HG02970 (cell line): Measurements from ENCODE around the gene E2F6.
"Not testable (repeated sequence)": the region's sequence is repeated elsewhere in the genome, so short reads cannot be mapped to it uniquely, and the experiment has no call there.

Experiments used
- ATAC-seq: cut with Tn5 transposase; IDR thresholded peaks from one replicate; pipeline ENCODE4 v1.9.1; 2021; ENCODE audit warnings: mild to moderate bottlenecking, moderate library complexity, moderate number of reproducible peaks; ENCODE audit not compliant: unreplicated experiment, low FRiP score

The E2F6 gene

DNA sequence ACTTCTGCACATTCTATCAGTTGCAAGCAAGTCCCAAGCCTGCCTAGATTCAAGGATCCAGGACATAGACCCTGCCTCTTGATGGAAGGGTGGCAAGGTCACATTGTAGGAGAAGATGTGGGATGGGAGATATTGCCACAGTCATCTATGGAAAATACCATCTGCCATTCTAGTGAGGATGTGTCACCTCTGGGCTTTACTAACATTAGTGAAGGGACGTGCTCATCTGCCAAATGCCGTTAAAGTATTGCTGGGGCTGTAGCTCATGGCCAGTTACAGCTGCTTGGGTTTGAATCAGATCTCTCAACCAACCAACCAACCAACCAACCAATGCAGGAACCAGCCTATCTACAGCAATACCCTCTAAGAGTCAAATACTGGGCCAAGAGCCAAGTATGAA is 49.0 kb downstream of the E2F6 start:
- ATAC-seq = no peak

DNA sequence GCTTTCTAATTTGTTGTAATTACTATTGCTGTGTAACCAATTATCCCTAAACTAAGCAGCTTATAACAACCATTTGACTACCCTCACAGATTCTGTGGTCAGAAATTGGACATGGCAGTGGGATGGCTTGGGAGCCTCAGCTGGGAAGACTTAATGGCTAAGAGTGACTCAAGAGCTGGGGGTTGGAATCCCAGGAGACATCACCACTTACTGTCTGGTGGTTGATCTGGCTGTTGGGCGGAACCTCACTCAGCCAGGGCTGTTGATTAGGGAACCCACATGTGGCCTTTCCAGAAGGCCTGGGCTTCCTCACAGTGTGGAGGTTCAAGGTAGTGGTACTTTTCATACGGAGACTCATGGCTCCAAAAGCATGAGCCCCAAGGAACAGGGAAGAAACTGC is 49.8 kb downstream of the E2F6 start:
- ATAC-seq = no peak

DNA sequence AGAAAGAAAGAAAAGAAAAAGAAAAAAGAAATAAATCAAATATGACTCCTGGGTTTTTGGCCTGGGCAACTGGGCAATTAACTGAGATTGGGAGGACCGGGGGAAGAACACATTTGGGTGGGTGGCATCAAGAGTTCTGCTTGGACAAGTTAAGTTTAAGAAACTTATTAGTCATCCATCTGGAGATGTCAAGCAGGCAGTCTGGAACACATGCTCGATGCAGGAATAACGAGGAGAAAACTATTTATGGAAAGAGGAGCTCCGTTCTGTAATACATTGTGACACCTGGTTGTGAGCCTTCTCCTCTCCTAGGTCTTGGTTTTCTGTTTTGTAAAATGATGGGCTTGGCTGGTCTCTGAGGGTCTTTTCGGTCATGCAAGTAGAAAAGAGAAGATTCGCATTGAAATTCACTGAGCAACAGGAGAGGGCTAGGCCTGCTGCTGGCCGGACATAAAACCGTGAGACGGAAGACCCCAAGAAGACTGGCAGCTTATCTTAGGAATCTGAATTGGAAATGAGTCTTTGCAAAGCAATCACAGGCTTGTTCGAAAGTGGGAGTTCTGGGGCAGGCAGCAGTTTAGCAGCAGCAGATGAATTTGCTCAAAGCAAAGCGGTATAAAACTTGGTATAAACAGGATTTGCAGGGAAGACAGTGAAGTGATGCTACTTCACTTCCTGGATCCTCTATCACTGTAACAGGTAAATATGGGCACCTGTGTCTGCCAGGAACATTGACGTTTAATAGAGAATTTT is 51.4 kb downstream of the E2F6 start:
- no peak for ATAC-seq

DNA sequence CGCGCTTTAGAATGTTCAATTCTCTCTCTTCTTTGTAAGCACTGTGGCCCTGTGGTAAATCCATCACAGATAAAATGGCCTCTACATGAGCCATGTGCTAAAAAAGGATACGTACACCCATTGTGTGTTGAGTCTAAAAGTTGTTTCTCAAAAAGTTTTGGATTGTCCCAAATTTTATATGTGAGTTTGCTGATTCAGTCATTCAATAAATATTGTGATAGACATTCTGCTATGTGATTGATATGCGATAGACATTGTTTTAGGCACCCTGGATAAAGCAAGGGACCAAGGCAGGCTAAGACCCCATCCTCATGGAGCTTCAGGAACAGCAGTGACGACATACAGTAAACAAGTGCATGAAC is 53.5 kb downstream of the E2F6 start:
- no peak for ATAC-seq

DNA sequence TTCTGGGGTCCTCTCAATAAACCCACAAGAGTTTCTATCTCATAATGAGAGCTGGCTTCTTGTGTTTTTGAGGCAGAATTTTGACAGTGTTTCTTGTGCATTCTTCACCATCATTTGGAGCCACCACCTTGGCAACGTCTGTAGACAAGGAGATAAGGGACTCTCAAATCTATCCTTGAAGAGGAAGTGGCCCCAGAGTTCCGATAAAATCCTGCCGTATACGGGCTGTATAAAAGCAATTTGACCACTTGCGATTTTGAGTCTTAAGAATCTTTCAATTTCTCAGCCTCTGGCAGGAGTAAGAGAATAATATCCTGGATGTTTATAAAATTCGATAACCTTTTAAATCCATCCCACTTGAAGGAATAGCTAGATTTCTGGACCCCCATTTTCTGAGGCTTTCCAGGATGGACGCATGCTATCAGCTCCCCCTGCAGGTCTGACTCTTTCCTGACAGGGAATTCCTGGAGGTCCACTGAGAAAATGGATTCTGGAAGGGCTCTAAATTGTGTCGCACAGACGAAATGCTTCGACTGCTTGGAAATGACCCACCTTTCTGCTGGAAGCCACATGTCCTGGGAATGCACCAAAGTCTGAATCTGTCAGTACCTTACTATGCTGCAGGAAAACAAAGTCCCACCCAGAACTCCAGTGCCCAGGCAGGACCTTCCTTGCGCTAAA is 54.1 kb downstream of the E2F6 start:
- ATAC-seq = no peak

DNA sequence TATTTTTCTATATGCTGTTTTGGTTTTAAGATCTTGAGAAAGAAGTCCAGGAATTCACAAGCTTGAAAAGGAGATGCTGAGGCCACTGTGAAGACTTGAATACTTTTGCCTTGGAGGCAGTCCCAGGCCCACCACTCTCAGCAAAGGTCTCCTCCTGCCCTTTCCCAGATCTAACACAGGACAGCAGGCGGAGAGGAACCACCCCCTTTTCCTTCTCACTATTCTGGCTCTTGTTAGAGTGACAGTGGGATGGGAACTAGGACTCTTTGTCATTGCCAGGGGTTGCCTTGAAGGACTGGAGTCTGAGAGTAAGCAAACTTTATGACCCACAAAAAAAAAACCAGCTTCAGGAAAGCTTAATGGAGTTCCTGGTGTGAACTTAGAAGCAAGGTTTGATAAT is 54.7 kb downstream of the E2F6 start:
- no peak for ATAC-seq

DNA sequence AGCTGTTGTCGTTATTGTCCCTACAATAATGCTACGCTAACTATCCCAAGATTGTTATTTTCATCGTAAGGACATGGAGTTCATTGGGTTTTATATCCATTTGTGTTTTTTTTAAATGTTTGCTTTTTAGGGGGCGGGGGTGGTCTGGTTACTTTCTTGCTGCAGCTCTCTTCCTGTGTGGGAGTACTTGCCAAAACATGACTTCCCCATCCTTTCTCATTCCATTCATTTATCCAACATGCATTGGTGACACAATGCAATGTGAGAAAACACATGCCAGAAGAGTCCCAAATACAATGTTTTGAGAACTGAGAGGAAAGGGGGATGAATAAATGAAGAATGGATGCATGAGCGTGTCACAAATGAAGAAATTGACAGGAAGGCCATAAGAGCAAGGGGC is 55.9 kb downstream of the E2F6 start:
- ATAC-seq = no peak

DNA sequence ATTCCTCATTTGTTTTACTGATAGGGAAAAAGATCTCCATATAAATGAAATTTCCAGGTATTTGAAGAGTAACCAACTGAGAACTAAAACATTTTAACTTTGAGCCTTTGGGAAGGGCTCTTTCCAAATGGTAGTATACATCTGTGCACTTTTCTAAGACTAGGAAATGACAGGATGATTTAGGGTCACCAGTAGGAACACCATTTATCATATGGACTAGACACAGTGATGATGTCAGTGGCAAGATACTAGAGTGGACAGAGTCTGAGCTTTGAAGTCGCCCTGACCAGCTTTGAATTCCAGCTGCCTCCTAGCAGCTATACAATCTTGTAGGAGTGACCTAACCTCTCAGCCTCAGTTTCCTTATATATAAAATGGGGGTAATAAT is 56.4 kb downstream of the E2F6 start:
- no peak for ATAC-seq

DNA sequence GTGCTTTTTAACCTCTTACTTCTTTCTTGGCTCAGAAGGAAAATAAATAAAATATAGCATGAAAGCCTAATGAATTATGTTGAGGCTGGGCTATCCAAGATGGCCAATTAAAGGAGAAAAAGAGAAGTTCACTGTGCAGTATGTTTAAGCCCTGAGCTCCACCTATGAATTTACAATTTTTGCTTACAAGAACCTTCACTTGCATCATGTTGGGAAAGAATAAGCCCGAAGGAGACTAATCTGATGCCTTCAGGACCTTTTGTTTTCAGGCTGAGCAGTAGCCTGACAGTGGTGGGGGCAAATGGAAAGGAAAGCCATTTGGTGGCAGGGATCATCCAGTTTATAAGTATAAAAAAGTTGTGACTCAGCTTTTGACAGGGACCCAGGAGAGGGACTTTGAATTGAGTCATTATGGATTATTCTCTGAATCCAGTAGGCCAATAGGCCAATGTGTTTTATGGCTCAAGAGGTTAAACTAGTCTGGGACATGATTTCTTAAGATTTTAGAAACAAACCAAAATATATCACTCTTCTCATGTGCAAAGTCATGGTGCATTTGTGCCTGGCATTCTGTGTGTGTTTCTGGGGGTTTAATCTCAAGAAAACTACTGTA is 56.9 kb downstream of the E2F6 start:
- no peak for ATAC-seq

DNA sequence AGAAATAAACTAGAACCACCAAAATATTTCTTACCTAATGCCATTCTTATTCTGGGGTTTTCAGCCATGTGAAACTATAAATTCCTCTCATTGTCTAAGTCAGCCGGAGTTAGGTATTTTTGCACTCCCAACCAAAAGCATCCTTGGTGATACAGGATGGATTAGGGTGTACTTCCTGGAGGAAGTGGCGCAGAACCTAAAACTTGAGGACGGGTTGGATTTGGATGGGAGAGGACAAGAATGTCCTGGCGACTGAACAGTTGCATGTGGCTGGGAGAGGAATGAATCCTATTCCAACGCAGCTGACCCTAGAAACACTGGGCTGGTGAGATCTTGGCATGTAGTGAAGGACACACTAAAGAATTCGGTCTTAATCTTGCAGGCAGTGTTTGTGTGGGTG is 58.5 kb downstream of the E2F6 start:
- ATAC-seq = no peak

DNA sequence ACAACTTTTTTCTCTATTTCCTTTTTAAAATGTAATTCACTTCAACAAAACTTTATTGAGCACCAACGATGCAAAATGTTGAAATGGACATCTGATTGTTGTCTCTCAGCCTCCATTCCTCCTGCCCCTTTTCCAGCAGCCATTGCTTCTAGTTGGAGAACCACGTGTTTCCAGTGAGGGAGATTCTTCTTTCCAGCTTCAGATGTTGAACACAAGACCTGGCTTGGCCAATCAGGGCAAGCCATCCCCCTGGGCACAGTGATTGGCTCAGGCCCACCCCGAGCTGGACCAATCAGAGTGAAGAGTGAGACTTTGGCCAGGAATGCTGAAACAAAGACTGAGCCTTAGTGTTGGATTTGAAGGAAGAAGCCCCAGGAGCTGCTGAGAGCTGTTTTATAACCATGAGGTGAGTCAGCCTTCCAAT is 59.0 kb downstream of the E2F6 start:
- no peak for ATAC-seq

DNA sequence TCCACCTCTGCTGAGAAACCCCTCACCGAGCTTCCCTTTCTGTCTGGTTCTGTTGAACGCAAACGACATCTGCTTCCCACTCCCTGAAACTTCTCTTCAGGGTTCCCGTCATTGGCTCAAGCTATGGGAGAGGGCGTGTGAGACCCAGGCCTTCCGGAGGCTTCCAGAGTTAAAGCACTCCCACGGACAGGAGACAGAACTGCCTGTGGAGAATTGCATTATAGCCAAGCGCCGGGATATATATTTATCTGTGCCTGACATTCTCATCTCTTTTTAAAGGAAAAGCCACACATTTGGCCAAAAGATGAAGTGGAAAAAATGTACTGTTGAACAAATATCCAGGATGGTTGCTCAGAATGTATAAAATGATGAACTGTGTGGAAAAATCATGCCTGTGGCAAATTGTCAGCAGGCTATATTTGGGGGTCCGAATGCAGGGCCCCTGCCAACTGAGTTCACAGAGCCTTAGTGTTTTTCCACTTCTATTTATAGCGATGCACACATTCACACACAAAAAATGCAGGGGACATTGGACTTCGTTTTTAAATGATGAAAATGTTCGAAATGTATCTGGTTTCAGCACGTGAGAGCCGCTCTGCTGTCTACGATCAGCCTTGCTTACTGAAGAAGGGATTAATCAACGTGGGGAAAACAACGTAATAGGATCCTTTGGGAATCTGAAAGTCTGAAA is 59.5 kb downstream of the E2F6 start:
- ATAC-seq = no peak

DNA sequence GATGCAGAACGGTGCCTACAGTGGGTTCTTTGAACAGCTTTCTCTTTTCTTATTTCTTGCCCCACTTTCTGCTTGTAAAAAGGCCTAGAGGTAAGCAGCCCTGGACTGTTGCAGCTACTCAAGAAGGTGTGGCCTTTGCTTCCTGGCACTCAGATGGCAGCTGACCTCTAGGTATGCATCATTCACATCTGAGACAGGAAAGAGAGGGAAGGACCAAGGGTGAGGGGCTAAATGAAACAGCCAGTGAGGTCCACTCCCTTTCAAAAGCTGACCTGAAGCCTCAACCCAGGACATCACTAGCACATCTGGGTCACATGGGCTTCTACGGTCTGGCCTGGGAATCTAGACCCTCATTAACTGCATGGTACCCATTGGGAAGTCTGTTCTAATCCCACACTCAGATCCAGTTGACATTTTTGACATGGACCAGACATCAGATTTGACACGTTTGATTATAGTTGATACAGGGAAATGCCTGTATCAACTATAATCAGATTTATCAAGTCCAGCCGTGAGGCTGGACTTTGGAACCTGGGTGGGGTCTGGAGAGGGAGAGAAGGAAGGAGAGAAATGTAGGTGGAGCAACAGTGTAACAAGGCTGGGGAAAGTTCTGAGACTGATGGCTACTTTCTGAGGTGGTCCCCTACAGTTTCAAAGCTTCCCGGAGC is 60.2 kb downstream of the E2F6 start:
- ATAC-seq = no peak

DNA sequence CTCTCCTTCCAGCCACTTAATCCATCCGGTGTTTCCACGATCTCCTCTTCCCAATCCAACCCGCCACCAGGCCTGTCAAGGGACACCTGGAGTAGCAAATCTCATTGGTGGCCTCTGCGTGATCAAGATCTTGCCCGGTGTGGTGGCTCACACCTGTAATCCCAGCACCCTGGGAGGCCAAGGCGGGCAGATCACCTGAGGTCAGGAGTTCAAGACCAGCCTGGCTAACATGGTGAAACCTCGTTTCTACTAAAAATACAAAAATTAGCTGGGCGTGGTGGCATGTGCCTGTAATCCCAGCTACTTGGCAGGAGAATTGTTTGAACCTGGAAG is 60.9 kb downstream of the E2F6 start:
- ATAC-seq = not testable (repeated sequence)

DNA sequence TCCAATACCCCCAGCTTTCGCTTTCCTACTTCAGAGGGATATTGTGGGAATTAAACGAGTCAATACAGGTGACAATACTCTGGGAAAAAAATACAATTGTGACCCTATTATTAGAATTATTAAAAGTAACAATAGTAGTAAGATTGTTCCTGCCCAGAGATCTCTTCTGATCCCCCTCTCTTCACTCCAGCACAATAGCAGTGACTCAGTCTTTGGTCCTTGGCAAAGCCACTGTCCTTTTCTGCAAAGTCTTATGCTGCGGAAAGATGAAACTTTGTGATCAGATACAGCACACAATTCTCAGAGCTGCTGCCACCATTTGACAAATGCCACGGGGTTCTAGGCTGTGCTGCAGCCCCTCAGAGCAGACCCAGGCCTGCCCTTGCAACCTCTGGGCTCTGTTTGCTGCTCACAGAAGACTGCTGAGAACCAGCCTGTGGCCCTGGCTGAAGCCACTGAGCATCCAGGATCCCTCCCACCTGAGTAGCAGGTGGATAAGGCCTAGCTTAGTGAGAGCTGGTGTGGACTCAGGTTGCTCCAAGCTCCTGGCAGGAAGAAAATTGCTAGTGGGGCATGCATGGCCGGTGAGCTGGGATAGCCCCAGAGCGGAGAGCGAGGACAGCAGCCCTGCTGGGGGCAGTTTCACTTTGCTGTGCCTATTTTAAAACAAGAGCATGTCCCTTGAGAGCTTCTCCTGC is 61.4 kb downstream of the E2F6 start:
- ATAC-seq = no peak

DNA sequence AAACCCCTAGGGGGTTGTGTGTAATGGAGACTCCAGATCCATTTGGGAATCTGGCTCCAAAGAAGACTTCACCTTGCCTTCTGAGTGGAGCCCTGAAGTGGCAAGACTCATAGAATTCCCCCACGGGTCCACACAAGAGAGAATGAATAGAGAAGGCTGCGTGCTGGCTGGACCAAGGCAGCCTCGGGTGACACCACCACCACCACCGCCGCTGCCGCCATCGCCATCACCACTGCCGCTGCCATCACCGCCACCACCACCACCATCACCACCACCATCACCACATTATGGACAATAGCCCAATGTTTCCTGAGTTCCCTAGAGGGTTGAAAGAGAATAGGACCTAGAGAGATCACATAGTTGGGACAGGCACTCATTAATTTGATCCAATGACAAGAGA is 63.5 kb downstream of the E2F6 start:
- no peak for ATAC-seq

DNA sequence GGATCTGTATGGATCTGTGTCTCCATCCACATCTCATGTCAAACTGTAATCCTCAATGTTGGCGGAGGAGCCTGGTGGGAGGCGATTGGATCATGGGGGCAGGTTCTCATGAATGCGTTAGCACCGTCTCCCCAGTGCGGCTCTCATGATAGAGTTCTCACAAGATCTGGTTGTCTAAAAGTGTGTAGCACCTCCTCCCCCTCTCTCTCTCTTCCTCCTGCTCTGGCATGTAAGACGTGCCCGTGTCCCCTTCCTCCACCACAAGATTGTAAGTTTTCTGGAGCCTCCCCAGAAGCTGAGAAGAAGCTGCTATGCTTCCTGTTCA is 66.6 kb downstream of the E2F6 start:
- no peak for ATAC-seq

DNA sequence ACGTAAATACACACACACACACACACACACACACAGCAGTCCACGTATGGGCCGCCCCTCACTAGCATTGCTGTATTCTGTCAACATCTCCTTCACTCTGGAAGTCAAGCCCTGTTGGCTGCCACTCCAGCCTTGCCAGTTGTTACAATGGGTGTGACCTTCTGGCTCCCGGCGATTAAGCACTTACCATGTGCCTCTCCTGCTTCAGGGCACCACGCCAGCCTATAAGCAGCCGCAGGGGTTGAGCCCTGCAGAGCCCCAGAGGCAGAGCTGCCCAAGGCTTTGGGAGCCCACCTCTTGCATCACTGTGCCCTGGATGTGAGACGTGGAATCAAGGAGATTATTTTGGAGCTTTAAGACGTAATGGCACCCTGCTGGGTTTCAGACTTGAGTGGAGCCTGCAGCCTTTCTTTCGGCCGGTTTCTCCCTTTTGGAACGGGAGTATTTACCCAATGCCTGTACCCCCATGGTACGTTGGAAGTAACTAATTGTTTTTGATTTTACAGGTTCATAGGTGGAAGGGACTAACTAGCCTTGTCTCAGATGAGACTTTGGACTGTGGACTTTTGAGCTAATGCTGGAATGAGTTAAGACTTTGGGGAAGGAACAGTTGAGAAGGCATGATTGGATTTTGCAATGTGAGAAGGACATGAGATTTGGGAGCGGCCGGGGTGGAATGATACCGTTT is 67.1 kb downstream of the E2F6 start:
- no peak for ATAC-seq

DNA sequence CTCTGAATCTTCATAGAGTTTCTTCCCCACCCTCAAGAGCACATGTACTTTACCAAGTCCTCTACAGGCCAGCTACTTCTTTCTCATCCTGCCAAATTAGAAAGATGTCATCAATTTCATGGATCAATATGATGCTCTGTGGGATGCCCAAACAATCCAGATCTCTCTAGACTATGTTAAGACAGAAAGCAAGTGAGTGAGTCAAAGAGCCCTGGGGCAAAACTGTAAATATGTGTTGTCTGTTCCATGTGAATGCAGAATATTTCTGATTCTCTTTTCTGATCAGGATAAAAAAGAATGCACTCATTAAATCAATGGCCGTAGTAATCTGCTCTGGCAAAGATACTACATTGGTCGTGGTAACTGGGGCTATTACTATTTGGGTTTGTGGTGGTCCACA is 68.4 kb downstream of the E2F6 start:
- ATAC-seq = no peak
